Heart left ventricle (tissue), 13 donors: ENCODE measurements around the gene STAC.

ENCODE experiments used
- POLR2A ChIP-seq, 2 donors: fragments of 450-650 bp; IDR thresholded peaks; one replicate each; pipeline ENCODE4 v1.6.1; 2017; ENCODE audit warnings: antibody characterized with exemption in 2 of 2, mild to moderate bottlenecking in 2 of 2, moderate library complexity in 2 of 2
- TF ChIP-seq, protein P1 (sequence below), 12 donors: fragments of 200-600 bp; sonication (generic) in 4 of 12; IDR thresholded peaks; one replicate each; pipeline versions ENCODE4 v1.5.0 to v1.8.0; 2018 to 2022; ENCODE audit warnings: antibody characterized with exemption in 12 of 12, mild to moderate bottlenecking in 5 of 12
- donor health status: ischemic (EF 13 %, LVEDD 7.1; RV severe dilation, severe dysfunction).
- donor health status: DM: no; HTN: yes; CAD: no.
- donor health status: DM: no; HTN: no; CAD: no.
- donor health status: ischemic (EF 25% LVEDD 6.9; RV normal size, moderate dysfunction).
- donor health status: ischemic (EF 25% LVEDD 5.7; RV mildly dilated, moderate dysfunction).
- donor health status: ischemic (EF 35%, LVEDD 5.7; RV mildly dilated, moderate dysfunction).
- donor health status: nonischemic (EF 11% LVEDD 7.7; RV severe dilation, severe dysfunction).
- donor health status: DM: yes; HTN: yes; CAD: no.
- donor health status: PGD.
- donor health status: ischemic (EF 29% LVEDD 5.4; RV normal size, mild dysfunction).
- donor health status: nonischemic (EF 23%, LVEDD 6.1; RV moderate dilation, normal function).

DNA sequence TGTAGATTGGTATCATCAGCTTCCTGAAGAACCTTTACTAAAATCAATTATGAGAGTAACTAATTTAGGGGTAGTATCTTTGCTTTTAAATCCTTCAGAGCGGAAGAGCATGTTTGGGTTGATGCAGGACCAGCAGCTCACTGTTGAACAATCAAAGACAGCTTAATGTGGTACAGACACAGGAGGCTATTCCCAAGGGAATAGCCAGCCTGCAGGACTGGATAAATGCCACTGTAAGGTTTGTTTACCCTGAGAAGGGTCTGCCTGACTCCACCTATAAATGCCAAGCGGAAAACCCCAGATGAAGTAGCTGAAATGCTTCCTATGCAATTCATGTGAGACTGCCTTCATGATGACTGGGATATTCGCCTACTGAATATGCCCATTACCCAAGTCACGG, 16.0 kb upstream of the STAC start:
- TF ChIP-seq, protein P1, sequence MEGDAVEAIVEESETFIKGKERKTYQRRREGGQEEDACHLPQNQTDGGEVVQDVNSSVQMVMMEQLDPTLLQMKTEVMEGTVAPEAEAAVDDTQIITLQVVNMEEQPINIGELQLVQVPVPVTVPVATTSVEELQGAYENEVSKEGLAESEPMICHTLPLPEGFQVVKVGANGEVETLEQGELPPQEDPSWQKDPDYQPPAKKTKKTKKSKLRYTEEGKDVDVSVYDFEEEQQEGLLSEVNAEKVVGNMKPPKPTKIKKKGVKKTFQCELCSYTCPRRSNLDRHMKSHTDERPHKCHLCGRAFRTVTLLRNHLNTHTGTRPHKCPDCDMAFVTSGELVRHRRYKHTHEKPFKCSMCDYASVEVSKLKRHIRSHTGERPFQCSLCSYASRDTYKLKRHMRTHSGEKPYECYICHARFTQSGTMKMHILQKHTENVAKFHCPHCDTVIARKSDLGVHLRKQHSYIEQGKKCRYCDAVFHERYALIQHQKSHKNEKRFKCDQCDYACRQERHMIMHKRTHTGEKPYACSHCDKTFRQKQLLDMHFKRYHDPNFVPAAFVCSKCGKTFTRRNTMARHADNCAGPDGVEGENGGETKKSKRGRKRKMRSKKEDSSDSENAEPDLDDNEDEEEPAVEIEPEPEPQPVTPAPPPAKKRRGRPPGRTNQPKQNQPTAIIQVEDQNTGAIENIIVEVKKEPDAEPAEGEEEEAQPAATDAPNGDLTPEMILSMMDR (IDR thresholded peaks at IDR 0.05) = no peak
- no peak for TF ChIP-seq POLR2A (IDR thresholded peaks at IDR 0.05)
